NT2/D1 (cell line): ENCODE data around the gene DCLK1.

Source experiments
- DNase-seq: peaks from one replicate; pipeline ENCODE4 v3.0.0-alpha.2; 2011; ENCODE audit warnings: low read depth, low spot score
- H3K27me3 ChIP-seq: 2 replicates; pipeline ENCODE4 v1.6.0; 2011; ENCODE audit warnings: mild to moderate bottlenecking; ENCODE audit not compliant: insufficient read length, insufficient read depth
- H3K36me3 ChIP-seq: 2 replicates; pipeline ENCODE4 v1.6.1; 2011; ENCODE audit warnings: mild to moderate bottlenecking, low read length, mixed read lengths; ENCODE audit not compliant: insufficient read depth, insufficient read length
- H3K4me1 ChIP-seq: 2 replicates; pipeline ENCODE4 v1.5.1; 2011; ENCODE audit not compliant: insufficient read depth, insufficient read length
- H3K4me3 ChIP-seq: 2 replicates; pipeline ENCODE4 v1.5.1; 2011; ENCODE audit warnings: low read depth; ENCODE audit not compliant: insufficient read length
- H3K9ac ChIP-seq: 2 replicates; pipeline ENCODE4 v1.6.0; 2011; ENCODE audit warnings: low read depth; ENCODE audit not compliant: insufficient read length
- H3K9me3 ChIP-seq: 2 replicates; pipeline ENCODE4 v1.5.1; 2011; ENCODE audit warnings: mild to moderate bottlenecking, low read length; ENCODE audit not compliant: insufficient read depth
- SUZ12 ChIP-seq: IDR thresholded peaks from 2 replicates; pipeline ENCODE4 v1.6.1; 2011; ENCODE audit not compliant: insufficient read length, insufficient read depth; ENCODE audit errors: extremely low read depth
- YY1 ChIP-seq: IDR thresholded peaks from 2 replicates; pipeline ENCODE4 v1.6.1; 2011; ENCODE audit not compliant: insufficient read length, insufficient read depth
- ZNF274 ChIP-seq: IDR thresholded peaks from 2 replicates; pipeline ENCODE4 v1.6.1; 2011; ENCODE audit warnings: mild to moderate bottlenecking, low read depth, low read length

DCLK1 gene

DNA sequence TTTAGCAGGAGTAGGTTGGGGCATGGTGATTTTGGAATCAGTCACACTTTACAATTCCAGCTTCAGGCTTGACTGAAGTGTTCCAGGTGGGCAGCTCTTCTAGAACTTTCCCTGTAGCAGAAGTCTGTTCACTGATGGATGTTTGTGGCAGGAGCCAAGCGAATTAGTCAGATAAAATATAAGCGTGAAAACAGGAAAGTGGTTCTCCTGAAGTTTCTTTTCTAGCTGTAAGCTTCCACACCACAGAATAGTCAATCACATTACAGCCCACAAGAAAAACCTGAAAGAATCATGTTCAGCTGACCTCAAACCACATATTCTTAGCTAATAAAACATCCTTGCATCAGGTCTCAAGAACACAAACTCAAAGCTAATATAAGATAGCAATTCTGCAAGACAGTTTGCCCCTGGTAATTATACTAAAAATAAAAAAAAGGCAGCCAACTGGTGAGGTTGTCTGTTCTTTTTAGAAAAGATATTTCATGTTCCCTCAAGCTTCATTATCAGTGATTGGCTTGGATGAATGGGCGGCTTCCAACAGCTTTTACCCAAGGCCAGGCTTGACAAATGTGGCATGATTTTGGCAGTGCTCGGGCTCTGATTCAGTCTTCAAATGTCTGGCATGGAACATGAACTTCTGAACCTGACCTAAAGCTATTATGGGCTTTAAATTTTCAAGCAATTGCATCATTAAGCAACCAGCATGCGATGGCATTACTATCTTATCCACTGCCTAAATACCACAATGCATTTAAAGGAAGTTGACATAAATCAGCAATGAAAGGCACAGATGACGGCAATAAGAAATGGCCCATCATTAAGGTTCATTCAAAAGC lies 136.8 kb downstream of the DCLK1 start:
- H3K4me3 ChIP-seq, result no peak overlapping the region
- TF ChIP-seq ZNF274 (no peak), YY1 (no peak), SUZ12 (no peak)
- DNase-seq, result no peak

DNA sequence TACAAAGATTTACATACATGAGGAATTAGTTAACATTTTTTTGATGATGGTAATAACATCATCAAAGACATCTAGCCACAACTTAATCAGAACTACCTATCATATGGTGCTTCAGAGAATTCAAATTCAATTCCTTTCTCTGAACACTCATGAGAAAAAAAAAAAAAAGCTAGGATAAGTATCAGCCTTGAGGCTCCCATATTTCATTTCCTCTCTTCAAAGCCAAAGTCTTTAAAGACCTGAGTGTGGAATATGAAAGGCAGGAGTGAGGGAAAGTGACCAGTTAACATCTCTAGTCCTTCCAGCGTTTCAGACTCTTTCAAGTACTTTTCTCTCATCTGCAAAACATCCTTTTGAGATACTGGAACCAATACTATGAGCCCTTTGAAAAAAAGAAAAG lies 137.5 kb downstream of the DCLK1 start:
- H3K9me3 ChIP-seq, result no peaks in the 10 kb centered on the region
- H3K36me3 ChIP-seq, result no peaks in the 10 kb centered on the region
- TF ChIP-seq SUZ12 (no peak), YY1 (no peak), ZNF274 (no peak)
- no peak overlapping the region for H3K9ac ChIP-seq
- H3K27me3 ChIP-seq, result no peaks in the 10 kb centered on the region
- no peaks in the 10 kb centered on the region for H3K4me1 ChIP-seq
- H3K4me3 ChIP-seq, result no peak overlapping the region
- DNase-seq, result no peak

More for the DNA sequence above, 136.8 kb downstream of the DCLK1 start:
- Histone ChIP-seq H3K9ac (no peak overlapping the region), H3K36me3 (no peaks in the 10 kb centered on the region), H3K27me3 (no peaks in the 10 kb centered on the region), H3K4me1 (no peaks in the 10 kb centered on the region), H3K9me3 (no peaks in the 10 kb centered on the region)

DNA sequence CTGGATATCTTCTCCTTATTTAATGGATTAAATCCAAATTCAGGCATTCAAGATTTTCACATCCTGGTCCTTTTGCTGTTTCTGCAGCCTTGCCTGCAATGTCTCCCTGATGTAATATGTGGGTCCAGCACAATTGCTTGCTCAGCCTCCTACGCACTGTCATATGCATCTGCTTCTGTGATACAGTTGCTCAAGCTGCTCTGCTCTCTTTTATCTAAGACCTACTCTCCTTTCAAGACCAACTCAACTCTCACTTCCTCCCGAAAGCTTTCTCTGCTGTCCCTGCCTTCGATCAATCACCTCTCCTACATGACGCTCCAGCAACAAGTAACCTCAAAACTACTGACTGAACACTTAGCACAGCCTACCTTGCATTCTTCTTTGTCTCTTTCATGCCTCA lies 138.2 kb downstream of the DCLK1 start:
- Histone ChIP-seq H3K4me1 (peaks cover 3% of the 10 kb centered on the region), H3K9ac (no peak overlapping the region), H3K9me3 (no peaks in the 10 kb centered on the region), H3K4me3 (no peak overlapping the region), H3K27me3 (no peaks in the 10 kb centered on the region), H3K36me3 (no peaks in the 10 kb centered on the region)
- DNase-seq, result no peak
- TF ChIP-seq ZNF274 (no peak), SUZ12 (no peak), YY1 (no peak)

DNA sequence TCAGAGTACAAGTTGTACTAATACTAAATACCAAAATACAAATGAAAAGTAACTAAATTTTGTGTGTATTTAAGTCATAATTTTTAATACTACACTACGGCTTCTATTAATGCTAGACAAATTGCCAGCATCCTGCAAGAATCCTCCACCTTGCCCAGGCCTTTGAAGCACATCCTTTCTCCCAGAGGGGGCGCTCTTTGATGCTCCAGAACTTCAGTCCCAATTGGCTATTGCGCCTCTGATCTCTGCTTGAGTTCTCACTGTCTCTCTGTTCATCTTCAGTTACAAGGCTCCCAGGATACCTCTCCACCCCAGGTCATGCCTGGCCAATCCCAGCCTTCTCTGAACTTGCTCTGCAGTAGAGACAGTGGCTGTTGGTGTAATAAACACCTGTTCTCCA lies 141.0 kb downstream of the DCLK1 start:
- DNase-seq, result no peak
- H3K4me3 ChIP-seq, result no peak overlapping the region
- no peaks in the 10 kb centered on the region for H3K36me3 ChIP-seq
- TF ChIP-seq SUZ12 (no peak), YY1 (no peak), ZNF274 (no peak)
- H3K9me3 ChIP-seq, result no peaks in the 10 kb centered on the region
- peaks cover 3% of the 10 kb centered on the region for H3K4me1 ChIP-seq
- H3K9ac ChIP-seq, result no peak overlapping the region
- no peaks in the 10 kb centered on the region for H3K27me3 ChIP-seq

DNA sequence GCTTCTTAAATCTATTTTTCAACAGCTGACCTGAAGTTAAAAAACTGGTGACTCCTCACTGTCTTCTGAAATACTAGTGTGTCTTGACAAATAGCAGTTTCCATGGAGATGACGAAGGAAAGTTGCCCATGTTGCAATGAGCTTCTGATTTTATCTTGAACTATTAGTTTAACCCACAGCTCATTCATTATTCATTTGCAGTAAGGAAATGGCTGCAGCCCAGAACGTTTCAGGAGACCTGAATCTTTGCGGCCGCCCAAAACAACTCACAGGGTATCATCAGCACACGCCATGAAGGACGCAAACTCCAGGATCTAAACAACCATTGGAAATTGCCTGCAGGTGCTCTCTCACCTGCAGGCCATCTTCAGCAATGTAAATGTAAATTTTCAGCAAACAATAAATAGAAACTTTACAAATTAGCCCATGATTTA lies 142.5 kb downstream of the DCLK1 start:
- TF ChIP-seq ZNF274 (no peak), SUZ12 (no peak), YY1 (no peak)
- no peaks in the 10 kb centered on the region for H3K27me3 ChIP-seq
- H3K4me1 ChIP-seq, result peaks cover 5% of the 10 kb centered on the region
- H3K36me3 ChIP-seq, result no peaks in the 10 kb centered on the region
- H3K4me3 ChIP-seq, result no peak overlapping the region
- no peaks in the 10 kb centered on the region for H3K9me3 ChIP-seq
- no peak overlapping the region for H3K9ac ChIP-seq
- DNase-seq, result no peak

DNA sequence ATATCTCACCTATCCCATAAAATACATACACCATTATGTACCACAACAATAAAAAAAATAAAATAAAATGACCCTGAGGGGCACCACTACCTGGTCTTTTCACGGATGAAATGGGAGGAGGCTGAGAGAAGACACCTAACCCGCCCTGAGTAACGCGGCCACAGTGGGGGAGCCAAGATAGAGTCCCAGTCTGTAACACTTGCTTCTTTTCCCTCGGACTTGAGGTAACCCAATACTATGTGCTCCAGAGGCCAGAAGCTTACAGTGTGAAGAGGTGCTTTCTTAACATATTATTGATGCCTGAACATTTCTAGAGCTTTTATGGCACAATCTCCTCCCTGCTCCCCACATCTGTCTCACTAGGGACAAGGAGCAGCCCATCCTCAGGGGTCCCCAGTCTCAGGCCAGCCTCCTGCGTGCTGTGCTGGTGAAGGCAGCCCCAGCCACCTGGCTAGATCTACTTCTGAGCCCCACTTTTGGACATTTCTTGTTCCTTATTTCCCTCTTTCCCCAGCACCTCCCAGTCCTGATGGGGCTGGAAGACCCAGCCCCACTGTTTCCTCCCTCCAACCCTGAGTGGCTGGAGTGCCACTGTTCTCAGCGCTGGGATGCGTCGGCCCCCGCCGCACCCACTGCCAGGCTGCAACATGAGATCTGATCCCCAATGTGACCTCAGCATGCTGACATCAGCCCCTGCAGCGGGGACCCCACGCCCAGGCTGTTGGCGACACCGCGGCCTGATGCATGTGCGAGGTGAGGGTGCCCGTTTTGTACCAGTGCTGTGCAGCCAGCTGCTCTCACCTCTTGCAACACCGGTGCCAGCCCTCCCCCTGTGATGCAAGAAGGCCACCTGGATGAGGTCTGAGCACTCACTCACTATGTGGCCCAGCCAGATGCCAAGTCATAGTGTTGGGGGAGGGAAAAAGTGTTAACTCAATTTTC lies 143.3 kb downstream of the DCLK1 start:
- no peaks in the 10 kb centered on the region for H3K36me3 ChIP-seq
- TF ChIP-seq ZNF274, result no peak
- TF ChIP-seq SUZ12, result no peak
- no peak for TF ChIP-seq YY1
- no peaks in the 10 kb centered on the region for H3K27me3 ChIP-seq
- H3K9me3 ChIP-seq, result no peaks in the 10 kb centered on the region
- DNase-seq, result no peak
- H3K4me1 ChIP-seq, result peaks cover 5% of the 10 kb centered on the region
- no peak overlapping the region for H3K4me3 ChIP-seq
- H3K9ac ChIP-seq, result no peak overlapping the region

DNA sequence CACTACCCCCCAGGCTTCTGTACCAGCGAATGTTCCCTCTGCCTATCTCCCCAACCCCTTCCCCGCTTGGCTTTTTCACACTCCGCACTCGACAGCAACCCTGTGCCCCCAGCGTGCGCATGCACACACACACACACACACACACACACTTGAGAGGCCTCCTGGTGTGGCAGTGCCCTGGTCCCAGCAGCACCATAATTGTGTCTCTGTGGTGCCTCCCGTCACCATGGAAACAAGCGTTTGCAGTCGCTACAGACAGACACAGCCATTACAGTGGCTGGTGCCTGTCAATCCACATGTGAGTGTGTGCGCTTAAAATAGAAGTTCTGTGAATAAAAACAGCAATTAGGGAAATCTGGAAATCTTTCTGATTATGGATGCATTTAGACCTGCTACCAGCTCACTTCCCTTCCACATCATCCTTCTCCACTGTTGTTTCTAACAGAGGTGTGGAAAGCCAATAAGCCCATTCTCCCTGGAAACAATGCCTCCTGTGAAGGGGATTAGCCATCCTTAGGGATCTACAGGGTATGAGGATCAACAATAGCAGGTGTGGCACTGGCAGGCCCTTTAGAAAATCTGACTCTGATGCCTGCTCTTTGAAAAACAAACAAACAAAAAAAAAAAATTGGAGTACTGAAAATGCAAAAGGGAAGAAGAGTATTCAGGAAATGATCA lies 146.3 kb downstream of the DCLK1 start:
- no peak for DNase-seq
- no peaks in the 10 kb centered on the region; the same call in 1 of the 2 replicates for H3K9me3 ChIP-seq

More for the DNA sequence above, 146.3 kb downstream of the DCLK1 start:
- TF ChIP-seq SUZ12 (no peak), ZNF274 (no peak), YY1 (no peak)
- Histone ChIP-seq H3K4me1 (peaks cover 5% of the 10 kb centered on the region), H3K36me3 (no peaks in the 10 kb centered on the region), H3K9ac (no peak overlapping the region), H3K27me3 (no peaks in the 10 kb centered on the region), H3K4me3 (no peak overlapping the region)
